GM12878 (cell line): ENCODE data around the gene TMEM150C. TPM values are rescaled to one million over a fixed set of nuclear protein-coding genes. Genes with fewer than 3 reads are reported as not detected.

Source experiments
- ATAC-seq: fragments of 200-7000 bp; cut with Tn5 transposase; 3 replicates; pipeline ENCODE4 v1.9.1; 2020; ENCODE audit warnings: mild to moderate bottlenecking, moderate library complexity
- BruUV-seq: library from RNA; stranded (reverse); fragments of 400-500 nt; replicated peaks from 2 replicates; lab custom pipeline; 2021; lab: Mats Ljungman, UMichigan
- CTCF ChIA-PET: fragments of 300-600 bp; sonication (Branson Sonifier 250); formaldehyde crosslinking; extraction: SDS; loops from one replicate; lab custom pipeline; 2021; ENCODE audit warnings: inconsistent platforms; lab: Yijun Ruan, JAX
- POLR2A ChIA-PET: fragments of 350-600 bp; formaldehyde crosslinking; extraction: SDS; loops from one replicate; lab custom pipeline; 2021; ENCODE audit warnings: inconsistent platforms; lab: Charles Lee
- RAD21 ChIA-PET: fragments of 300-600 bp; sonication (Branson Sonifier 250); formaldehyde crosslinking; loops from one replicate; lab custom pipeline; 2023; ENCODE audit warnings: antibody characterized with exemption; ENCODE audit not compliant: unreplicated experiment; lab: Charles Lee
- SMC1A ChIA-PET: fragments of 300-600 bp; sonication (Branson Sonifier 250); formaldehyde crosslinking; loops from one replicate; lab custom pipeline; 2023; ENCODE audit not compliant: unreplicated experiment, uncharacterized antibody; lab: Charles Lee
- DNase-seq: peaks from one replicate; pipeline ENCODE4 v3.0.0-alpha.2; 2011; ENCODE audit warnings: low read depth, low spot score
- FAIRE-seq: peaks from 3 replicates; lab custom pipeline; 2011; peaks lifted over from hg19 to GRCh38; lab: Jason Lieb, UNC
- H2AFZ ChIP-seq: 2 replicates; pipeline ENCODE4 v1.6.0; 2011; ENCODE audit warnings: low read depth, low read length, control low read depth; ENCODE audit not compliant: control insufficient read depth
- H3K27ac ChIP-seq: 2 replicates; pipeline ENCODE4 v1.5.1; 2011; ENCODE audit warnings: control low read depth; ENCODE audit not compliant: control insufficient read depth, insufficient read depth
- H3K27me3 ChIP-seq, 2 experiments: replicated peaks in 1 of 2; 2 replicates each; pipeline versions ENCODE4 v1.6.0 to v1.6.1; 2011; ENCODE audit warnings: low read length in 1 of 2; ENCODE audit not compliant: control insufficient read depth in 2 of 2, insufficient read depth in 2 of 2
- H3K36me3 ChIP-seq, 2 experiments: 2 replicates each; pipeline ENCODE4 v1.5.1; 2011; ENCODE audit warnings: low read length in 1 of 2; ENCODE audit not compliant: control insufficient read depth in 2 of 2, insufficient read depth in 2 of 2
- H3K4me1 ChIP-seq: 2 replicates; pipeline ENCODE4 v1.6.1; 2011; ENCODE audit warnings: mild to moderate bottlenecking, low read length, moderate library complexity, mixed read lengths; ENCODE audit not compliant: control insufficient read depth, insufficient read depth
- H3K4me2 ChIP-seq: 2 replicates; pipeline ENCODE4 v1.6.0; 2011; ENCODE audit warnings: control low read depth; ENCODE audit not compliant: control insufficient read depth, insufficient read depth
- H3K4me3 ChIP-seq: fragments of 200-600 bp; sonication (generic); 2 replicates; pipeline ENCODE4 v1.5.1; 2016
- H3K79me2 ChIP-seq: 2 replicates; pipeline ENCODE4 v1.6.0; 2011; ENCODE audit warnings: low read length; ENCODE audit not compliant: control insufficient read depth, insufficient read depth
- H3K9ac ChIP-seq: 2 replicates; pipeline ENCODE4 v1.8.0; 2011; ENCODE audit warnings: low read length, control low read depth, mixed read lengths; ENCODE audit not compliant: control insufficient read depth, insufficient read depth
- H3K9me3 ChIP-seq: replicated peaks from 3 replicates; pipeline ENCODE4 v1.5.1; 2011; ENCODE audit warnings: mild to moderate bottlenecking, low read length; ENCODE audit not compliant: control insufficient read depth, insufficient read depth
- H4K20me1 ChIP-seq: 2 replicates; pipeline ENCODE4 v1.6.0; 2011; ENCODE audit not compliant: control insufficient read depth, insufficient read depth
- BACH1 ChIP-seq: fragments of 450-650 bp; IDR thresholded peaks from 2 replicates; pipeline ENCODE4 v1.6.1; 2017; ENCODE audit warnings: mild to moderate bottlenecking, borderline replicate concordance
- BRCA1 ChIP-seq: IDR thresholded peaks from 2 replicates; pipeline ENCODE4 v1.6.1; 2011; ENCODE audit warnings: low read depth, low read length, improper control_type of control experiment
- HDAC2 ChIP-seq: fragments of 200-600 bp; sonication (generic); IDR thresholded peaks from 2 replicates; pipeline ENCODE4 v1.6.1; 2017
- JUNB ChIP-seq: IDR thresholded peaks from 2 replicates; pipeline ENCODE4 v1.6.1; 2016; ENCODE audit warnings: antibody characterized with exemption, mild to moderate bottlenecking
- MAX ChIP-seq: IDR thresholded peaks from 2 replicates; pipeline ENCODE4 v1.6.1; 2012; ENCODE audit warnings: low read depth, low read length, improper control_type of control experiment
- NR2C1 ChIP-seq: fragments of 450-650 bp; IDR thresholded peaks from 2 replicates; pipeline ENCODE4 v1.6.1; 2017; ENCODE audit warnings: antibody characterized with exemption, mild to moderate bottlenecking, moderate library complexity
- RAD21 ChIP-seq: IDR thresholded peaks from 2 replicates; pipeline ENCODE4 v1.6.1; 2011; ENCODE audit warnings: mild to moderate bottlenecking, low read depth, low read length, moderate library complexity; ENCODE audit not compliant: insufficient read depth
- TARDBP ChIP-seq: IDR thresholded peaks from 2 replicates; pipeline ENCODE4 v1.6.1; 2016; ENCODE audit warnings: borderline replicate concordance
- WRNIP1 ChIP-seq: IDR thresholded peaks from 2 replicates; pipeline ENCODE4 v1.6.1; 2011; ENCODE audit warnings: low read depth, low read length, improper control_type of control experiment, borderline replicate concordance
- ZNF217 ChIP-seq: fragments of 450-650 bp; IDR thresholded peaks from 2 replicates; pipeline ENCODE4 v1.6.1; 2017; ENCODE audit warnings: antibody characterized with exemption, mild to moderate bottlenecking
- ZSCAN29 ChIP-seq: fragments of 450-650 bp; IDR thresholded peaks from 2 replicates; pipeline ENCODE4 v1.6.1; 2017; ENCODE audit warnings: mild to moderate bottlenecking, moderate library complexity
- WGBS: methylation state at CpG from one replicate; pipeline ENCODE4 v1.1.6; 2016; ENCODE audit warnings: low lambda C conversion rate; ENCODE audit not compliant: insufficient replicate concordance, insufficient coverage; ENCODE audit errors: missing lambda C conversion rate; 5-methylcytosine and 5-hydroxymethylcytosine counted together
- in situ Hi-C: fragments of 300-500 bp; cut with MboI; formaldehyde crosslinking; loops from 9 replicates; pipeline ENCODE4 v1.14.3; 2018; ENCODE audit warnings: mixed read lengths
- intact Hi-C: fragments of 100-400 bp; cut with micrococcal nuclease; formaldehyde crosslinking; loops from one replicate; pipeline ENCODE4 v1.14.2; 2022; ENCODE audit not compliant: unreplicated experiment
- polyA plus RNA-seq, 11 experiments: library from polyadenylated mRNA; depleted of rRNA in 4 of 11; unstranded in 6 of 11; stranded (reverse) in 5 of 11; fragments of >200 nt; fragmentation: Nextera tagmentation in 4 of 11; fragmentation: Illumina TruSeq in 1 of 11; extraction: Ambion mirVana in 4 of 11; extraction: Trizol in 1 of 11; gene quantifications; 1 replicate in 1 of 11; 2 replicates in 10 of 11; pipeline versions ENCODE4 v1.2.1 to v1.2.3, GENCODE V29; 2011 to 2016; ENCODE audit warnings: inconsistent platforms in 2 of 11, missing spikeins in 2 of 11, low read depth in 1 of 11
- total RNA-seq, 4 experiments: library from RNA; depleted of rRNA in 3 of 4; stranded (reverse); fragments of >200 nt in 3 of 4; fragmentation: Illumina TruSeq in 1 of 4; extraction: Trizol in 1 of 4; gene quantifications; 2 replicates each; pipeline versions ENCODE4 v1.2.1 to v1.2.3, GENCODE V29; 2013 to 2021
- TF ChIP-seq, protein P1 (sequence below): fragments of 450-650 bp; IDR thresholded peaks from 2 replicates; pipeline ENCODE4 v1.6.1; 2017; ENCODE audit warnings: antibody characterized with exemption, mild to moderate bottlenecking, moderate library complexity
- TF ChIP-seq, protein P2 (sequence below): fragments of 450-650 bp; IDR thresholded peaks from 2 replicates; pipeline ENCODE4 v1.6.1; 2017; ENCODE audit warnings: borderline replicate concordance

TMEM150C gene
- total and polyA plus RNA-seq, 10 of the 15 experiments (the other 5 are each of a cell fraction or from before 2014, with no cell fraction given) = 0.04 to 0.78 (median 0.13) TPM; not detected in 2

- DNase-seq = no peak
- Histone ChIP-seq H3K27ac (no peak overlapping the region), H3K9me3 (no peaks in the 10 kb centered on the region), H4K20me1 (no peaks in the 10 kb centered on the region), H3K9ac (no peak overlapping the region), H3K4me2 (no peak overlapping the region), H3K79me2 (no peaks in the 10 kb centered on the region), H3K36me3 (no peaks in the 10 kb centered on the region), H3K27me3 (no peaks in the 10 kb centered on the region), H2AFZ (no peak overlapping the region), H3K4me1 (no peaks in the 10 kb centered on the region), H3K4me3 (no peak overlapping the region)
- TF ChIP-seq BACH1 (no peak), ZNF217 (no peak), BRCA1 (no peak), NR2C1 (no peak), MAX (no peak), TARDBP (no peak), RAD21 (no peak), HDAC2 (no peak), WRNIP1 (no peak), ZSCAN29 (no peak), JUNB (no peak)
- TF ChIP-seq, protein P1, sequence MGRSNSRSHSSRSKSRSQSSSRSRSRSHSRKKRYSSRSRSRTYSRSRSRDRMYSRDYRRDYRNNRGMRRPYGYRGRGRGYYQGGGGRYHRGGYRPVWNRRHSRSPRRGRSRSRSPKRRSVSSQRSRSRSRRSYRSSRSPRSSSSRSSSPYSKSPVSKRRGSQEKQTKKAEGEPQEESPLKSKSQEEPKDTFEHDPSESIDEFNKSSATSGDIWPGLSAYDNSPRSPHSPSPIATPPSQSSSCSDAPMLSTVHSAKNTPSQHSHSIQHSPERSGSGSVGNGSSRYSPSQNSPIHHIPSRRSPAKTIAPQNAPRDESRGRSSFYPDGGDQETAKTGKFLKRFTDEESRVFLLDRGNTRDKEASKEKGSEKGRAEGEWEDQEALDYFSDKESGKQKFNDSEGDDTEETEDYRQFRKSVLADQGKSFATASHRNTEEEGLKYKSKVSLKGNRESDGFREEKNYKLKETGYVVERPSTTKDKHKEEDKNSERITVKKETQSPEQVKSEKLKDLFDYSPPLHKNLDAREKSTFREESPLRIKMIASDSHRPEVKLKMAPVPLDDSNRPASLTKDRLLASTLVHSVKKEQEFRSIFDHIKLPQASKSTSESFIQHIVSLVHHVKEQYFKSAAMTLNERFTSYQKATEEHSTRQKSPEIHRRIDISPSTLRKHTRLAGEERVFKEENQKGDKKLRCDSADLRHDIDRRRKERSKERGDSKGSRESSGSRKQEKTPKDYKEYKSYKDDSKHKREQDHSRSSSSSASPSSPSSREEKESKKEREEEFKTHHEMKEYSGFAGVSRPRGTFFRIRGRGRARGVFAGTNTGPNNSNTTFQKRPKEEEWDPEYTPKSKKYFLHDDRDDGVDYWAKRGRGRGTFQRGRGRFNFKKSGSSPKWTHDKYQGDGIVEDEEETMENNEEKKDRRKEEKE = no peak
- TF ChIP-seq, protein P2, sequence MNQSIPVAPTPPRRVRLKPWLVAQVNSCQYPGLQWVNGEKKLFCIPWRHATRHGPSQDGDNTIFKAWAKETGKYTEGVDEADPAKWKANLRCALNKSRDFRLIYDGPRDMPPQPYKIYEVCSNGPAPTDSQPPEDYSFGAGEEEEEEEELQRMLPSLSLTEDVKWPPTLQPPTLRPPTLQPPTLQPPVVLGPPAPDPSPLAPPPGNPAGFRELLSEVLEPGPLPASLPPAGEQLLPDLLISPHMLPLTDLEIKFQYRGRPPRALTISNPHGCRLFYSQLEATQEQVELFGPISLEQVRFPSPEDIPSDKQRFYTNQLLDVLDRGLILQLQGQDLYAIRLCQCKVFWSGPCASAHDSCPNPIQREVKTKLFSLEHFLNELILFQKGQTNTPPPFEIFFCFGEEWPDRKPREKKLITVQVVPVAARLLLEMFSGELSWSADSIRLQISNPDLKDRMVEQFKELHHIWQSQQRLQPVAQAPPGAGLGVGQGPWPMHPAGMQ = no peak
- ChIA-PET RAD21 (no interaction called here), SMC1A (no interaction called here), CTCF (interaction anchor here (0.5 to 0.6 kb wide), 2 partner anchors 62 to 127 kb away, joined by 3 to 4 read pairs; no protein-coding TSS in a partner anchor), POLR2A (no interaction called here)
- BruUV-seq = no TSS peak
- ATAC-seq = no peak
- intact Hi-C loops = no loop called here
- in situ Hi-C loops = no loop called here
- FAIRE-seq = no peak
- WGBS = 97% methylated on average over 2 of the region's 2 CpGs
Observed at GRCh38 chr4:82501154-82501442, 60.7 kb downstream of the TMEM150C start.
